ENCODE measurements around the gene FAM32A. TPM values are rescaled to one million over a fixed set of nuclear protein-coding genes. Genes with fewer than 3 reads are reported as not detected.

FAM32A gene
- total RNA-seq, 1 experiment from 2014 or later = 113 TPM

DNA sequence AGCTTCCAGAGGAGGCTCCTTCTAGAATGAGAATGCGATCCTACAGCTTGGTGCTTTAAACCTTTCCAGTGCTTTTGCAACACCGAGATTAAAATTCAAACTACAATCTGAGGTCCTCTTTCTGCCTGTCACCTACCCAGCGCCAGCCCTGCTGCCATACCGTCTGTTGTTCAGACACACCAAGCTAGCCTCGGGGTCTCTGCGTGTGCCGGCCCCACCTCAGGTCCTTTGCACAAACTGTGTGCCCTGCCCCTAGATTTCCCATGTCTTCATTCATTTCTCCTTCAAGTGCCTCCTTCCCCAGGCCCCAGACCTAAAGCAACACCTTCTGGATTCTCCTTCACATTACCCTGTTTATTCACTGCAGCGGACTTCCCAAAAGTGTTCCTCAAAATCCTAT is 30.7 kb upstream of the FAM32A start:
- intact Hi-C loops (cut with micrococcal nuclease; ENCODE audit: unreplicated experiment) = no loop called here
- BruUV-seq (replicated peaks) = no TSS peak
- ChIA-PET POLR2A (no interaction called here), CTCF (no interaction called here)
- Mint-ChIP-seq H3K27me3 (ENCODE audit: insufficient read depth, unreplicated experiment) (no peaks in the 10 kb centered on the region), H3K27ac (ENCODE audit: unreplicated experiment) (no peak overlapping the region), H3K9me3 (ENCODE audit: unreplicated experiment) (no peaks in the 10 kb centered on the region), H3K4me3 (ENCODE audit: unreplicated experiment) (no peak overlapping the region), H3K36me3 (ENCODE audit: insufficient read depth, unreplicated experiment) (no peaks in the 10 kb centered on the region), H3K4me1 (ENCODE audit: low read depth, unreplicated experiment) (no peaks in the 10 kb centered on the region)
- no peak for DNase-seq
- H3K27me3 ChIP-seq (replicated peaks; ENCODE audit: control insufficient read depth, insufficient read depth, low read length) = no peaks in the 10 kb centered on the region
- no peaks in the 10 kb centered on the region for H3K4me1 ChIP-seq
- no peaks in the 10 kb centered on the region for H3K9me3 ChIP-seq
- no peaks in the 10 kb centered on the region for H3K36me3 ChIP-seq (ENCODE audit: control insufficient read depth, insufficient read depth, low read length)
- no peak for TF ChIP-seq CTCF (IDR thresholded peaks at IDR 0.05; ENCODE audit: insufficient read depth in 1 of 2, low read depth in 1 of 2, low read length in 1 of 2, severe bottlenecking in 1 of 2, unreplicated experiment in 1 of 2)
- H3K4me3 ChIP-seq (ENCODE audit: low read depth, low read length) = no peak overlapping the region

- Mint-ChIP-seq H3K36me3 (ENCODE audit: insufficient read depth, unreplicated experiment) (no peaks in the 10 kb centered on the region), H3K27me3 (ENCODE audit: insufficient read depth, unreplicated experiment) (no peaks in the 10 kb centered on the region), H3K4me3 (ENCODE audit: unreplicated experiment) (no peak overlapping the region), H3K27ac (ENCODE audit: unreplicated experiment) (no peak overlapping the region), H3K4me1 (ENCODE audit: low read depth, unreplicated experiment) (no peaks in the 10 kb centered on the region), H3K9me3 (ENCODE audit: unreplicated experiment) (no peaks in the 10 kb centered on the region)
- Histone ChIP-seq H3K9me3 (no peaks in the 10 kb centered on the region), H3K27me3 (replicated peaks; ENCODE audit: control insufficient read depth, insufficient read depth, low read length) (no peaks in the 10 kb centered on the region), H3K4me1 (no peaks in the 10 kb centered on the region), H3K36me3 (ENCODE audit: control insufficient read depth, insufficient read depth, low read length) (no peaks in the 10 kb centered on the region), H3K4me3 (ENCODE audit: low read depth, low read length) (no peak overlapping the region)
- BruUV-seq (replicated peaks) = no TSS peak
- DNase-seq = no peak
- TF ChIP-seq CTCF (IDR thresholded peaks at IDR 0.05; ENCODE audit: insufficient read depth in 1 of 2, low read depth in 1 of 2, low read length in 1 of 2, severe bottlenecking in 1 of 2, unreplicated experiment in 1 of 2) = no peak
- ChIA-PET CTCF (interaction anchor here (0.6 kb wide), 1 partner anchor 535 kb away, joined by 5 read pairs; no protein-coding TSS in a partner anchor), POLR2A (no interaction called here)
- intact Hi-C loops (cut with micrococcal nuclease; ENCODE audit: unreplicated experiment) = no loop called here
Measured at GRCh38 chr19:16155128-16155527, 30.1 kb upstream of the FAM32A start.

- Histone ChIP-seq H3K27me3 (replicated peaks; ENCODE audit: control insufficient read depth, insufficient read depth, low read length) (no peaks in the 10 kb centered on the region), H3K36me3 (ENCODE audit: control insufficient read depth, insufficient read depth, low read length) (no peaks in the 10 kb centered on the region), H3K9me3 (no peaks in the 10 kb centered on the region), H3K4me3 (ENCODE audit: low read depth, low read length) (no peak overlapping the region), H3K4me1 (peaks cover 5% of the 10 kb centered on the region; the same call in 1 of the 2 replicates)
- Mint-ChIP-seq H3K4me3 (ENCODE audit: unreplicated experiment) (no peak overlapping the region), H3K27ac (ENCODE audit: unreplicated experiment) (no peak overlapping the region), H3K36me3 (ENCODE audit: insufficient read depth, unreplicated experiment) (no peaks in the 10 kb centered on the region), H3K9me3 (ENCODE audit: unreplicated experiment) (no peaks in the 10 kb centered on the region), H3K4me1 (ENCODE audit: low read depth, unreplicated experiment) (no peaks in the 10 kb centered on the region), H3K27me3 (ENCODE audit: insufficient read depth, unreplicated experiment) (no peaks in the 10 kb centered on the region)
- no peak for TF ChIP-seq CTCF (IDR thresholded peaks at IDR 0.05; ENCODE audit: insufficient read depth in 1 of 2, low read depth in 1 of 2, low read length in 1 of 2, severe bottlenecking in 1 of 2, unreplicated experiment in 1 of 2)
- CTCF ChIA-PET = no interaction called here
- DNase-seq = no peak
- POLR2A ChIA-PET = interaction anchor here (0.7 kb wide), 1 partner anchor 48 kb away, joined by 4 read pairs; no protein-coding TSS in a partner anchor
- intact Hi-C loops (cut with micrococcal nuclease; ENCODE audit: unreplicated experiment) = no loop called here
- no TSS peak for BruUV-seq (replicated peaks)
Measured at GRCh38 chr19:16156904-16157303, 28.3 kb upstream of the FAM32A start.

Data from Caco-2 (cell line).